Central memory CD4-positive, alpha-beta T cell (primary cell): ENCODE measurements around the gene CTTNBP2NL.
"Not testable (repeated sequence)": the region's sequence is repeated elsewhere in the genome, so short reads cannot be mapped to it uniquely, and the experiment has no call there.

Source experiments
- DNase-seq: peaks from one replicate; pipeline ENCODE4 v3.0.0; 2022

CTTNBP2NL gene

GRCh38 chr1:112431038-112431437 is 35.0 kb downstream of the CTTNBP2NL start:
- no peak for DNase-seq

GRCh38 chr1:112435448-112435847 is 39.4 kb downstream of the CTTNBP2NL start:
- DNase-seq: no peak

- no peak for DNase-seq
These were observed 40.6 kb downstream of the CTTNBP2NL start for GRCh38 chr1:112436384-112437156.

- not testable (repeated sequence) for DNase-seq
These were observed 42.1 kb downstream of the CTTNBP2NL start for GRCh38 chr1:112438156-112438555.

- DNase-seq: no peak
These were observed 43.6 kb downstream of the CTTNBP2NL start for GRCh38 chr1:112439592-112439991.

- DNase-seq: no peak
These were observed 44.6 kb downstream of the CTTNBP2NL start for GRCh38 chr1:112440574-112440973.

- no peak for DNase-seq
These were observed 48.3 kb downstream of the CTTNBP2NL start for GRCh38 chr1:112444269-112444668.

- DNase-seq: no peak
These were observed 49.6 kb downstream of the CTTNBP2NL start for GRCh38 chr1:112445596-112445995.

- DNase-seq: no peak
These were observed 50.4 kb downstream of the CTTNBP2NL start for GRCh38 chr1:112446411-112446810.

GRCh38 chr1:112448904-112449629 is 53.1 kb downstream of the CTTNBP2NL start:
- no peak for DNase-seq

- no peak for DNase-seq
These were observed 53.6 kb downstream of the CTTNBP2NL start for GRCh38 chr1:112449630-112449983.

GRCh38 chr1:112450773-112451172 is 54.8 kb downstream of the CTTNBP2NL start:
- DNase-seq: no peak

GRCh38 chr1:112451301-112451700 is 55.3 kb downstream of the CTTNBP2NL start:
- DNase-seq: not testable (repeated sequence)

GRCh38 chr1:112453876-112454275 is 57.9 kb downstream of the CTTNBP2NL start:
- DNase-seq: no peak

GRCh38 chr1:112454316-112454715 is 58.3 kb downstream of the CTTNBP2NL start:
- no peak for DNase-seq

GRCh38 chr1:112457241-112457640 is 61.2 kb downstream of the CTTNBP2NL start:
- DNase-seq: no peak

- DNase-seq: no peak
These were observed 61.9 kb downstream of the CTTNBP2NL start for GRCh38 chr1:112457955-112458354.

- DNase-seq: no peak
These were observed 62.7 kb downstream of the CTTNBP2NL start for GRCh38 chr1:112458756-112459155.

GRCh38 chr1:112460615-112461014 is 64.6 kb downstream of the CTTNBP2NL start:
- DNase-seq: no peak

GRCh38 chr1:112461200-112461871 is 65.3 kb downstream of the CTTNBP2NL start:
- DNase-seq: no peak

- no peak for DNase-seq
These were observed 66.9 kb downstream of the CTTNBP2NL start for GRCh38 chr1:112462953-112463279.

GRCh38 chr1:112464501-112464900 is 68.5 kb downstream of the CTTNBP2NL start:
- no peak for DNase-seq

- DNase-seq: no peak
These were observed 69.1 kb downstream of the CTTNBP2NL start for GRCh38 chr1:112465122-112465521.
